GM18870 (cell line): ENCODE results near the gene SLC30A3.

Source experiments
- ATAC-seq: cut with Tn5 transposase; IDR thresholded peaks from one replicate; pipeline ENCODE4 v1.9.1; 2021; ENCODE audit warnings: moderate library complexity; ENCODE audit not compliant: unreplicated experiment

Gene SLC30A3

GRCh38 chr2:27236136-27236535, 26.7 kb downstream of the SLC30A3 start:
- no peak for ATAC-seq

- no peak for ATAC-seq
These were observed 29.5 kb downstream of the SLC30A3 start for GRCh38 chr2:27233341-27233740.

GRCh38 chr2:27231921-27232320, 30.9 kb downstream of the SLC30A3 start:
- no peak for ATAC-seq

GRCh38 chr2:27227501-27227900, 35.3 kb downstream of the SLC30A3 start:
- ATAC-seq = no peak

GRCh38 chr2:27225526-27225925, 37.3 kb downstream of the SLC30A3 start:
- no peak for ATAC-seq

- no peak for ATAC-seq
These were observed 39.4 kb downstream of the SLC30A3 start for GRCh38 chr2:27223416-27223815.

- no peak for ATAC-seq
These were observed 40.4 kb downstream of the SLC30A3 start for GRCh38 chr2:27222407-27222806.

- ATAC-seq = no peak
These were observed 41.7 kb downstream of the SLC30A3 start for GRCh38 chr2:27221166-27221565.

GRCh38 chr2:27220091-27220490, 42.8 kb downstream of the SLC30A3 start:
- ATAC-seq = no peak

GRCh38 chr2:27219091-27219490, 43.8 kb downstream of the SLC30A3 start:
- ATAC-seq = no peak

GRCh38 chr2:27218614-27219013, 44.2 kb downstream of the SLC30A3 start:
- ATAC-seq = no peak

GRCh38 chr2:27217173-27218121, 45.4 kb downstream of the SLC30A3 start, which contains the start of gene CAD:
Gene CAD (plus strand): TSS chr2:27217369. CDS start chr2:27217552, 183 bp downstream.
- ATAC-seq = no peak

- no peak for ATAC-seq
These were observed 46.3 kb downstream of the SLC30A3 start for GRCh38 chr2:27216416-27217137.

- ATAC-seq = no peak
These were observed 47.9 kb downstream of the SLC30A3 start for GRCh38 chr2:27214941-27215340.

GRCh38 chr2:27212626-27213471, 50.0 kb downstream of the SLC30A3 start:
- no peak for ATAC-seq

- peak; percentile 48 for ATAC-seq
These were observed 50.8 kb downstream of the SLC30A3 start, which contains the start of the genes ATRAID and SLC5A6 for GRCh38 chr2:27211943-27212625. Gene ATRAID (plus strand): TSS chr2:27212041. CDS start chr2:27212369, 328 bp downstream. Gene SLC5A6 (minus strand): TSS chr2:27212268. CDS start chr2:27207650, 4,618 bp downstream.

- ATAC-seq = no peak
These were observed 51.5 kb downstream of the SLC30A3 start for GRCh38 chr2:27211241-27211942.

GRCh38 chr2:27209621-27210401, 53.0 kb downstream of the SLC30A3 start:
- ATAC-seq = no peak
